ENCODE results near the gene GPN1. TPM values are rescaled to one million over a fixed set of nuclear protein-coding genes. Genes with fewer than 3 reads are reported as not detected.
A peak's percentile ranks its signal among the peaks of the same experiment; 100 is the strongest.
"Not testable (repeated sequence)": the region's sequence is repeated elsewhere in the genome, so short reads cannot be mapped to it uniquely, and the experiment has no call there.

GPN1 gene
- total RNA-seq, 2 experiments from 2014 or later: 49.9 to 50.6 TPM

DNA sequence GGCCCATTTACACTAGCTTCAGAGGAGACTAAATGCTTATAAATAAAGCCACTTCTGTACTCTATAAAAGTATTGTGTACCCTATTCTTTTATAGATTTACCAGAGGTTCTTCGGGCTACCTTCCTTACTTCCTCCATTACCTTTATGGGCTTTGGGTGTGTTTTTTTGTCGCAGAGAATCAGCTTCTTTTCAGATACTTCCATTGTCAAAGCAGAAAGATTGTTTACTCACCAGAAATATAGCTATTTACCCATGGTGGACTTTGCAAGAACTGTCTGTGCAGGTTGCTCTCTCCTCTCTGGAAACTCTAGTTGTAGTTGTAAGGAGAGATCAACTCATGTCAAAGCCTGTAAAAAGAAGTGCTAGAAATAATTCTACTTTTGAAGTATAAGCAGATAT, 14.9 kb upstream of the GPN1 start:
- Mint-ChIP-seq H3K9me3 (no peaks in the 10 kb centered on the region), H3K27me3 (no peaks in the 10 kb centered on the region), H3K4me3 (no peak overlapping the region), H3K36me3 (peaks cover 16% of the 10 kb centered on the region), H3K27ac (no peak overlapping the region), H3K4me1 (no peaks in the 10 kb centered on the region)
- no peak for DNase-seq

GRCh38 chr2:27615316-27615715, 13.5 kb upstream of the GPN1 start:
- no peaks in the 10 kb centered on the region for H3K27me3 Mint-ChIP-seq
- H3K4me3 Mint-ChIP-seq: no peak overlapping the region
- DNase-seq: no peak
- no peaks in the 10 kb centered on the region for H3K9me3 Mint-ChIP-seq
- no peak overlapping the region for H3K27ac Mint-ChIP-seq
- H3K4me1 Mint-ChIP-seq: no peaks in the 10 kb centered on the region
- peaks cover 20% of the 10 kb centered on the region for H3K36me3 Mint-ChIP-seq

DNA sequence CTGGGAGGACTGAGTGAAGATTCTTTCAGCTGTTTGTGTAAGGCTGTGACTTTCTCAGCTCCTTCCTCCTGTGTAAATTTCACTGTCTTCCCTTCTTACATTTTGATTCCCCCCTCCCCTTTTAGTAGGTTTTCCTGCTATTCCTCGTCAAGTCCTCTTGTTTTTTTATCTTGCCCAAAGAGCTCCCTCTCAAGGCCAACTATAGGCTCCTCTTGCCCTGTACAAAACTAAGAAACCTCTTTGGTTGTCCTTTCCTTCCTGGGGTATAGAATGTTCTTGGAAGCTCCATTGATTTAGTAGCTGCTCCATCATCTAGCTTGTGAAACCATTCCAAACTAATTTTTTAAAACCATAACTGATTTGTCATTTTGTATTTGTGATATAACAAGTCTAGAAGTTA, 7.3 kb upstream of the GPN1 start:
- no peak overlapping the region for H3K27ac Mint-ChIP-seq
- DNase-seq: no peak
- H3K9me3 Mint-ChIP-seq: no peaks in the 10 kb centered on the region
- no peak overlapping the region for H3K4me3 Mint-ChIP-seq
- H3K27me3 Mint-ChIP-seq: no peaks in the 10 kb centered on the region
- H3K4me1 Mint-ChIP-seq: no peaks in the 10 kb centered on the region
- peaks cover 18% of the 10 kb centered on the region for H3K36me3 Mint-ChIP-seq

GRCh38 chr2:27622921-27623384, 5.9 kb upstream of the GPN1 start:
- Mint-ChIP-seq H3K4me1 (peaks cover 3% of the 10 kb centered on the region), H3K27me3 (no peaks in the 10 kb centered on the region), H3K36me3 (peaks cover 12% of the 10 kb centered on the region), H3K27ac (no peak overlapping the region), H3K4me3 (no peak overlapping the region), H3K9me3 (no peaks in the 10 kb centered on the region)
- no peak for DNase-seq

DNA sequence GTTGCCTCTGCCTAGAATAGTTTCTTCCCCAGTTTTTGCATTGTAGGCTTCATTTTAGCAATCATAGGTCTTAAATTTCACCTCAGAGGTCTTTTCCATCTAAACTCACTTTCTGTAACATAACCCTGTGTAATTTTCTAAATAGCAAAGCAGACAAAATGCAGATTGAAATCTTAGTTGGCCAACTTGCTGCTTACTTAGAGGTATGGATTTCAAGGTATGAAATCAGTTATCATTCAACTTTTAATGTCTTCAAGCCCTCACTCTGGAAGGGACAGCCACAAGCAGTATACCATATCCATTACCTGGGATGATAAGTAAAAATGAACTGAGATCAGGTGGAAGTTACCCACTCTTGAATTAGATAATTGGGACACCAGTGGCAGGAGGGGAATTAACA, 3.9 kb upstream of the GPN1 start:
- Mint-ChIP-seq H3K27ac (no peak overlapping the region), H3K9me3 (no peaks in the 10 kb centered on the region), H3K4me3 (no peak overlapping the region), H3K36me3 (peaks cover 8% of the 10 kb centered on the region), H3K27me3 (no peaks in the 10 kb centered on the region), H3K4me1 (peaks cover 9% of the 10 kb centered on the region)
- DNase-seq: no peak

- not testable (repeated sequence) for H3K27me3 Mint-ChIP-seq, H3K27ac Mint-ChIP-seq, H3K9me3 Mint-ChIP-seq, H3K4me3 Mint-ChIP-seq, H3K36me3 Mint-ChIP-seq, DNase-seq
- H3K4me1 Mint-ChIP-seq: peaks cover 13% of the 10 kb centered on the region
Measured at GRCh38 chr2:27626323-27626722, 2.5 kb upstream of the GPN1 start.

DNA sequence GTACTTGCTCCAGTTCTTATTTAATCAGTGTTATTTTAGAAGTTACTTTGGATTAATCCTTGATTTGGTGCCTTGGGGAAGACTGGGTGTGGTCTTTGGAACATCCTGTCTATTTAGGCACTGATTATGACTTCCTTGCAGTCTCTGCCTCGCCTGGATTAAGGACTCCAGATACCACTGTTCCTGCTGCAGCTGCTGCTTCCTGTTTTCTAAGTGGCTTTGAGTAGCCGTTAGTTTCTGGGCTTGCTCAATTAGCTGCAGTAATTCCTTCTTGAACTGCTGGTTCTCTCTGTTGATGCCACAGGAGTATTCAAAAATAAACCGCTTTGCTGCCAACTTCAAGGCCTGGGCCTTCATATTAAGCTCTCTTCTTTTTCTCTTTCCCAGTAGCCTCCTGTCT, 1.9 kb upstream of the GPN1 start:
- DNase-seq, H3K27ac Mint-ChIP-seq, H3K27me3 Mint-ChIP-seq, H3K4me3 Mint-ChIP-seq, H3K9me3 Mint-ChIP-seq, H3K36me3 Mint-ChIP-seq: not testable (repeated sequence)
- peaks cover 13% of the 10 kb centered on the region for H3K4me1 Mint-ChIP-seq

DNA sequence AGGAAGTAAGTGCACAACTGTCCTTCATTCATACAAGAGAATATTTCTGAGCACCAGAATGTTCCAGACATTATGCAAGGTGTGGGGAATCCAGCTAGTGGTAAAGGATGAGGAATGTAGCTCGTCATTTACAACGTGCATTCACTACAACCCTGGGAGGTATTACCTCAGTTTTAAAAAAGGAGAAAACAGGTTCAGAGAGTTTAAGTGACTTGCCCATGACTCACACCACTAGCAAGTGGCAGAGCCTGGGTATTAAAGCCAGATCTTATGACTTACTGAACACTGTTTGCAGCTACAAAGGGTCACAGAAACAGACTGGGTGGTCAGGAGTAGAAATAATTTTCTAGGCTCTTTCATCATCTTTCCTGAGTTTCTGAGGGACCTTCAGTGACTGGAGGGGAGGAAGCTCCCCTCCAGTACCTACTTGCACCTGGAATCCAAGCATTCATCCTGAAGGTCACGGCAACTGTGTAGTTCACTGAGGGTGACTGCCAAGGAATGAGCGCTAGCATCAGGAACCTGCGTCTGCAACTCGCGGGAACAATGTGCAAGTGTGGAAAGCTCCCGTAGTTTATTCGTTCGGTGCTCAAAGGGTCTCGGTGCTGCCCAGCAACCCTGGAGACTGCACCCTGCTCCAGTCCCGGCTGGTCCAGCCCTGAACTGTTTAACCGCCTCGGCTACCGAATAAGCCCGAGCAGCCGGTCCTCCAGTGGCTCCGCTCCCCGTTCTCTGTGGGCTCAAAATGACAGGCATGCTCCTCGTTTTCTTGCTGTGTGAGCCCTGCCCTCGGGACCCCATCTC, 685 bp upstream of the GPN1 start:
- Mint-ChIP-seq H3K27ac (no peak overlapping the region), H3K4me1 (peaks cover 13% of the 10 kb centered on the region), H3K4me3 (no peak overlapping the region), H3K36me3 (peaks cover 12% of the 10 kb centered on the region), H3K27me3 (no peaks in the 10 kb centered on the region), H3K9me3 (no peaks in the 10 kb centered on the region)
- DNase-seq: no peak

- not testable (repeated sequence) for H3K9me3 Mint-ChIP-seq, H3K27ac Mint-ChIP-seq, H3K4me3 Mint-ChIP-seq, DNase-seq, H3K27me3 Mint-ChIP-seq
- peaks cover 13% of the 10 kb centered on the region for H3K4me1 Mint-ChIP-seq
- H3K36me3 Mint-ChIP-seq: peaks cover 17% of the 10 kb centered on the region
Measured at GRCh38 chr2:27630257-27630656, 1.4 kb downstream of the GPN1 start.

GRCh38 chr2:27634291-27634690, 5.4 kb downstream of the GPN1 start:
- Mint-ChIP-seq H3K9me3 (no peaks in the 10 kb centered on the region), H3K4me3 (no peak overlapping the region), H3K36me3 (peaks cover 38% of the 10 kb centered on the region), H3K27ac (no peak overlapping the region), H3K4me1 (peaks cover 25% of the 10 kb centered on the region), H3K27me3 (no peaks in the 10 kb centered on the region)
- DNase-seq: no peak

DNA sequence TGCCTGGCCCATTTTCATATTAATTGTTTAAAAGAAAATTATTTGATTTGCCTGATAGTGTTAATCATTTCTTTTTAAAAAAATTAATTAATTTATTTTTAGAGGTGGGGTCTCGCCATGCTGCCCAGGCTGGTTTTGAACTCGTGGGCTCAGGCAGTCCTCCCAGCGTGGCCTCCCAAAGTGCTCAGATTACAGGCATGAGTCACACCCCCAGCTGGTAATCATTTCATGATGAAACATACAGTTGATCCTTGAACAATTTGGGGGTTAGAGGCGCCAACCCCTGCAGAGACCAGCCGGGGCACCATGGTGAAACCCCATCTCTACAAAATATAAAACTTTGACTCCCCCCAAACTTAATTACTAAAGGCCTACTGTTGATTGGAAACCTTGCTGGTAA, 7.9 kb downstream of the GPN1 start:
- H3K27me3 Mint-ChIP-seq: no peaks in the 10 kb centered on the region
- H3K36me3 Mint-ChIP-seq: peaks cover 39% of the 10 kb centered on the region
- no peak overlapping the region for H3K4me3 Mint-ChIP-seq
- H3K9me3 Mint-ChIP-seq: no peaks in the 10 kb centered on the region
- H3K4me1 Mint-ChIP-seq: peaks cover 18% of the 10 kb centered on the region
- H3K27ac Mint-ChIP-seq: no peak overlapping the region
- DNase-seq: no peak

DNA sequence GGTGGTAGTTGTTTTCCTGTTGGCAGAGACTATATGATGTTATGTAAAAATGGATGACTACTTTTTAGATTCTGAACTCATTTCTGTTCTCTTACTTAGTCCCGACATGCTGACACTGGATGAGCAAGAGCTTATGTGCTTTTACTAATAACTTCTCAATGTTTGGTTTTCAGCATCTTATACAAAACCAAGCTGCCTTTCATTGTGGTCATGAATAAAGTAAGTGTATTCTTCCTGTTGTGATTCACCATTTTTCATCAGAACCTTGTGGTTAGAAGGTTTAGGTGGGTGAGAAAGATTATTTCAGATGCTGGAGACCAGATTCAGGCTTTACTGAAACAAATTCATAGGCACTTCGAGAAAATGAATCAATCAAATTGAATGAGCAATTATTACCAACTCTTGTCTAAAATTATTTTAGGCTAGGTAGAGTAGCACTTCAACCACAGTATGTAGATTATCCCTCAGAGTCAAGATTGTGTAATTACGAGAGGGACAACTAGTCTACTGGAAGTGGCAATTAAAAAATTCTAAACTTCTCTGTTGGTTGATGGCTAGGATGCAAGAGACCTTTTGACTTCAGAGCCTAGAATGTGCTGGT, 9.3 kb downstream of the GPN1 start:
- Mint-ChIP-seq H3K36me3 (peaks cover 36% of the 10 kb centered on the region), H3K27ac (peak overlapping the region; percentile 89), H3K4me3 (peak overlapping the region; percentile 50), H3K27me3 (no peaks in the 10 kb centered on the region), H3K9me3 (no peaks in the 10 kb centered on the region), H3K4me1 (peaks cover 18% of the 10 kb centered on the region)
- DNase-seq: no peak

GRCh38 chr2:27638709-27639108, 9.9 kb downstream of the GPN1 start:
- DNase-seq: no peak
- Mint-ChIP-seq H3K27ac (peak overlapping the region; percentile 89), H3K4me3 (no peak overlapping the region), H3K9me3 (no peaks in the 10 kb centered on the region), H3K4me1 (peaks cover 18% of the 10 kb centered on the region), H3K27me3 (no peaks in the 10 kb centered on the region), H3K36me3 (peaks cover 36% of the 10 kb centered on the region)

- H3K4me1 Mint-ChIP-seq: peaks cover 16% of the 10 kb centered on the region
Measured at GRCh38 chr2:27640722-27641245, 11.9 kb downstream of the GPN1 start.

GRCh38 chr2:27645197-27645596, 16.3 kb downstream of the GPN1 start:
- Mint-ChIP-seq H3K36me3 (peaks cover 10% of the 10 kb centered on the region), H3K4me1 (no peaks in the 10 kb centered on the region), H3K27ac (no peak overlapping the region), H3K4me3 (no peak overlapping the region), H3K9me3 (no peaks in the 10 kb centered on the region), H3K27me3 (no peaks in the 10 kb centered on the region)
- no peak for DNase-seq

More at GRCh38 chr2:27640722-27641245, 11.9 kb downstream of the GPN1 start:
- no peak overlapping the region for H3K27ac Mint-ChIP-seq
- peaks cover 21% of the 10 kb centered on the region for H3K36me3 Mint-ChIP-seq
- H3K9me3 Mint-ChIP-seq: no peaks in the 10 kb centered on the region
- no peaks in the 10 kb centered on the region for H3K27me3 Mint-ChIP-seq
- no peak overlapping the region for H3K4me3 Mint-ChIP-seq
- DNase-seq: no peak

- Mint-ChIP-seq H3K4me3 (no peak overlapping the region), H3K36me3 (peaks cover 7% of the 10 kb centered on the region), H3K9me3 (no peaks in the 10 kb centered on the region), H3K4me1 (no peaks in the 10 kb centered on the region), H3K27ac (no peak overlapping the region), H3K27me3 (no peaks in the 10 kb centered on the region)
- no peak for DNase-seq
Measured at GRCh38 chr2:27647289-27647688, 18.4 kb downstream of the GPN1 start.
